Gastrocnemius medialis (tissue), 4 donors: ENCODE data around the gene LIN52. TPM values are rescaled to one million over a fixed set of nuclear protein-coding genes. Genes with fewer than 3 reads are reported as not detected.

Source experiments
- ATAC-seq, 2 donors: fragments of 150-250 bp; one replicate each; pipeline ENCODE4 v1.9.1; 2016
- DNase-seq, 2 donors: peaks; one replicate each; pipeline ENCODE4 v3.0.0-alpha.2; 2019
- H3K27ac ChIP-seq, 4 donors: fragments of 200-600 bp; sonication (generic); 1 replicate in 1 of 4; 2 replicates in 3 of 4; pipeline ENCODE4 v1.5.1; 2016 to 2018; ENCODE audit warnings: mild to moderate bottlenecking in 2 of 4, moderate library complexity in 1 of 4
- H3K27me3 ChIP-seq, 3 donors: fragments of 200-600 bp; sonication (generic) in 2 of 3; 1 replicate in 1 of 3; 2 replicates in 2 of 3; pipeline versions ENCODE4 v1.5.1 to v1.6.0; 2016 to 2019; ENCODE audit warnings: mild to moderate bottlenecking in 1 of 3, moderate library complexity in 1 of 3
- H3K36me3 ChIP-seq, 2 donors: fragments of 200-600 bp; sonication (generic) in 1 of 2; one replicate each; pipeline ENCODE4 v1.5.1; 2017 to 2018
- H3K4me1 ChIP-seq, 2 donors: fragments of 200-600 bp; sonication (generic) in 1 of 2; one replicate each; pipeline ENCODE4 v1.5.1; 2016 to 2017; ENCODE audit warnings: mild to moderate bottlenecking in 2 of 2
- H3K4me3 ChIP-seq, 4 donors: fragments of 200-600 bp; sonication (generic) in 3 of 4; 1 replicate in 1 of 4; 2 replicates in 3 of 4; pipeline ENCODE4 v1.5.1; 2016 to 2019; ENCODE audit warnings: mild to moderate bottlenecking in 2 of 4
- H3K9me3 ChIP-seq, 3 donors: fragments of 200-600 bp; sonication (generic) in 2 of 3; 1 replicate in 1 of 3; 2 replicates in 2 of 3; pipeline ENCODE4 v1.5.1; 2016 to 2019
- POLR2A ChIP-seq, 2 donors: fragments of 450-650 bp; IDR thresholded peaks; one replicate each; pipeline ENCODE4 v1.6.1; 2017; ENCODE audit warnings: antibody characterized with exemption in 2 of 2, mild to moderate bottlenecking in 2 of 2, moderate library complexity in 2 of 2
- in situ Hi-C, 4 donors: fragments of 200-750 bp; cut with MboI; loops; one replicate each; pipeline versions ENCODE4 v1.15.0 to v1.8.0; 2017; ENCODE audit warnings: low sequenced_read_pairs in 4 of 4
- intact Hi-C: fragments of 100-400 bp; cut with DNase I; formaldehyde crosslinking; loops from one replicate; pipeline ENCODE4 v1.15.1; 2023; ENCODE audit warnings: low total_unique reads
- total RNA-seq, 4 donors: library from RNA; depleted of rRNA; stranded (reverse); fragments of >200 nt; gene quantifications; one replicate each; pipeline versions ENCODE4 v1.1.0 to v1.2.3, GENCODE V29; 2016
- TF ChIP-seq, protein P1 (sequence below), 5 experiments: fragments of 450-650 bp in 3 of 5; fragments of 200-600 bp in 2 of 5; sonication (generic) in 2 of 5; IDR thresholded peaks in 4 of 5; conservative IDR thresholded peaks in 1 of 5; 1 replicate in 4 of 5; 2 replicates in 1 of 5; pipeline ENCODE4 v1.5.1; 2016 to 2019; ENCODE audit warnings: antibody characterized with exemption in 5 of 5, mild to moderate bottlenecking in 3 of 5, moderate library complexity in 3 of 5

LIN52 gene
- total RNA-seq, 4 donors from 2014 or later = 3.4 to 5.6 (median 4.3) TPM

GRCh38 chr14:74238974-74239847 is 154.5 kb downstream of the LIN52 start, which contains the start of gene VSX2:
Gene VSX2 (plus strand): TSS chr14:74239449. CDS start chr14:74239562, 113 bp downstream.
- peak within 1 kb of the TSS; percentile 36 to 56 (median 44) for H3K4me3 ChIP-seq
- TF ChIP-seq, protein P1, sequence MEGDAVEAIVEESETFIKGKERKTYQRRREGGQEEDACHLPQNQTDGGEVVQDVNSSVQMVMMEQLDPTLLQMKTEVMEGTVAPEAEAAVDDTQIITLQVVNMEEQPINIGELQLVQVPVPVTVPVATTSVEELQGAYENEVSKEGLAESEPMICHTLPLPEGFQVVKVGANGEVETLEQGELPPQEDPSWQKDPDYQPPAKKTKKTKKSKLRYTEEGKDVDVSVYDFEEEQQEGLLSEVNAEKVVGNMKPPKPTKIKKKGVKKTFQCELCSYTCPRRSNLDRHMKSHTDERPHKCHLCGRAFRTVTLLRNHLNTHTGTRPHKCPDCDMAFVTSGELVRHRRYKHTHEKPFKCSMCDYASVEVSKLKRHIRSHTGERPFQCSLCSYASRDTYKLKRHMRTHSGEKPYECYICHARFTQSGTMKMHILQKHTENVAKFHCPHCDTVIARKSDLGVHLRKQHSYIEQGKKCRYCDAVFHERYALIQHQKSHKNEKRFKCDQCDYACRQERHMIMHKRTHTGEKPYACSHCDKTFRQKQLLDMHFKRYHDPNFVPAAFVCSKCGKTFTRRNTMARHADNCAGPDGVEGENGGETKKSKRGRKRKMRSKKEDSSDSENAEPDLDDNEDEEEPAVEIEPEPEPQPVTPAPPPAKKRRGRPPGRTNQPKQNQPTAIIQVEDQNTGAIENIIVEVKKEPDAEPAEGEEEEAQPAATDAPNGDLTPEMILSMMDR (IDR thresholded peaks at IDR 0.05 in 4 of 5, conservative IDR thresholded peaks at IDR 0.05 in 1 of 5) = no peak
- TF ChIP-seq POLR2A (IDR thresholded peaks at IDR 0.05) = no peak
- peaks cover 12 to 22% of the 10 kb centered on the region in 2 donors for H3K4me1 ChIP-seq
- no peak within 1 kb of the TSS for H3K27ac ChIP-seq
- peaks cover 63 to 76% (median 74%) of the 10 kb centered on the region in 3 donors for H3K27me3 ChIP-seq
- DNase-seq (no peak), ATAC-seq (no peak)
- intact Hi-C loops = no loop called here
- H3K9me3 ChIP-seq = no peaks in the 10 kb centered on the region
- in situ Hi-C loops = no loop called here
- no peaks in the 10 kb centered on the region for H3K36me3 ChIP-seq

- Histone ChIP-seq H3K27me3 (peaks cover 68 to 77% (median 77%) of the 10 kb centered on the region in 3 donors), H3K36me3 (no peaks in the 10 kb centered on the region), H3K9me3 (no peaks in the 10 kb centered on the region), H3K4me3 (peak overlapping the region; percentile 36 to 56 (median 44)), H3K4me1 (peaks cover 12 to 22% of the 10 kb centered on the region in 2 donors), H3K27ac (no peak overlapping the region)
- intact Hi-C loops = no loop called here
- TF ChIP-seq, protein P1 (IDR thresholded peaks at IDR 0.05 in 4 of 5, conservative IDR thresholded peaks at IDR 0.05 in 1 of 5) = no peak
- in situ Hi-C loops = no loop called here
- no peak for DNase-seq
- no peak for ATAC-seq
Observed at GRCh38 chr14:74239848-74240793, 155.4 kb downstream of the LIN52 start.

DNA sequence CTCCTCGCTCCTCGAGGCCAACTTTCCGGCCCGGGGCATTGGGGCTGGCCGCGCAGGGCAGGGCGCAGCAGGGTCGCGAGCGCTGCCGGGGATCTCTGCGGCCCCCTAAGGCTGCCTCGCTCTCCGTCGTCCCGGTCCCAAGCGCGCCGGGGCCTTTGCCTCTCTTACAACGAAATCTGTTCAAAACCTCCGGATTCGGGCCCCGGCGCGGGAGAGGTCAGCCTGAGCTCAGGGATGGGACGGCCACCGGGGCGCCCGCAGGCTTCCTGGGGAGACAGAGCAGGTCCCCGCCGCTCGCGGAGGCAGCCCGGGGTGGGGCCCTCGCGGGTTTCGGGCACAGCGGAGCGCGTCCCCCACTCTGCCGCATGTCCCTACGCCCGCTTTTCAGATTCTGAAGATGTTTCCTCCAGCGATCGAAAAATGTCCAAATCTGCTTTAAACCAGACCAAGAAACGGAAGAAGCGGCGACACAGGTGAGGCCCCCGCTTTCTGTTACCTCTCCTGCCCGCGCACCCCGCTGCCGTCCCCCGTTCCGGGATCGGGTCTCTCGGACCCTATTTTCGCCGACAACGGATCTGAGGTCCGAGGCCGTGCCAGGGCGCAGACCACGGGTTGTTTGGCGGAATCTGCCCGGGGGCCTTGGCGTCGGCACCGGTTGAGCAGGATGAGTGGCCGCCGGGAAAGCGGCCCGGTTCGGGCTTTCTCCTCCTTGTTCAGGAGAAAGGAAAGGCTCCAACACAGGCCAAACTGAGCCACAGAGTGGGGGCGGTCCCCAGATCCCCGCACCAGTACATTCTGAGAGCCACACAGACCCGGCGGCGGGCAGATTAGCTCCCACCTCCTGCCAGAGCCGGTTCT is 156.3 kb downstream of the LIN52 start:
- ATAC-seq (no peak), DNase-seq (no peak)
- Histone ChIP-seq H3K9me3 (no peaks in the 10 kb centered on the region), H3K27ac (no peak overlapping the region), H3K36me3 (no peaks in the 10 kb centered on the region), H3K4me1 (peaks cover 12 to 22% of the 10 kb centered on the region in 2 donors), H3K4me3 (peak overlapping the region; percentile 36 to 56 (median 44)), H3K27me3 (peaks cover 68 to 77% (median 77%) of the 10 kb centered on the region in 3 donors)
- intact Hi-C loops (no loop called here), in situ Hi-C loops (no loop called here)
- TF ChIP-seq POLR2A (IDR thresholded peaks at IDR 0.05) = no peak
- TF ChIP-seq, protein P1 (IDR thresholded peaks at IDR 0.05 in 4 of 5, conservative IDR thresholded peaks at IDR 0.05 in 1 of 5) = no peak

- ATAC-seq = no peak
- Histone ChIP-seq H3K9me3 (no peaks in the 10 kb centered on the region), H3K27me3 (peaks cover 68 to 77% (median 77%) of the 10 kb centered on the region in 3 donors), H3K4me1 (peaks cover 12 to 22% of the 10 kb centered on the region in 2 donors), H3K27ac (no peak overlapping the region), H3K4me3 (peak overlapping the region in 3 of 4 donors; percentile 38 to 56 (median 51)), H3K36me3 (no peaks in the 10 kb centered on the region)
- DNase-seq = no peak
- in situ Hi-C loops = no loop called here
- no peak for TF ChIP-seq POLR2A (IDR thresholded peaks at IDR 0.05)
- TF ChIP-seq, protein P1 (IDR thresholded peaks at IDR 0.05 in 4 of 5, conservative IDR thresholded peaks at IDR 0.05 in 1 of 5) = no peak
- intact Hi-C loops = no loop called here
Observed at GRCh38 chr14:74241652-74242017, 156.9 kb downstream of the LIN52 start.
